A673 (cell line): ENCODE measurements around the gene ZNF33B.

Source experiments
- EZH2 ChIP-seq: fragments of 200-600 bp; sonication (generic); IDR thresholded peaks from 2 replicates; pipeline ENCODE4 v1.6.1; 2017; ENCODE audit warnings: borderline replicate concordance, low read depth, mild to moderate bottlenecking, mixed read lengths, antibody characterized with exemption, low read length; ENCODE audit not compliant: poor library complexity, severe bottlenecking
- TF ChIP-seq, protein P1 (sequence below): fragments of 300-800, 200-600 bp; sonication (generic); conservative IDR thresholded peaks from 2 replicates; pipeline ENCODE4 v1.5.1; 2017; ENCODE audit warnings: low read depth, mild to moderate bottlenecking, antibody characterized with exemption, low read length, moderate library complexity, mixed read lengths

DNA sequence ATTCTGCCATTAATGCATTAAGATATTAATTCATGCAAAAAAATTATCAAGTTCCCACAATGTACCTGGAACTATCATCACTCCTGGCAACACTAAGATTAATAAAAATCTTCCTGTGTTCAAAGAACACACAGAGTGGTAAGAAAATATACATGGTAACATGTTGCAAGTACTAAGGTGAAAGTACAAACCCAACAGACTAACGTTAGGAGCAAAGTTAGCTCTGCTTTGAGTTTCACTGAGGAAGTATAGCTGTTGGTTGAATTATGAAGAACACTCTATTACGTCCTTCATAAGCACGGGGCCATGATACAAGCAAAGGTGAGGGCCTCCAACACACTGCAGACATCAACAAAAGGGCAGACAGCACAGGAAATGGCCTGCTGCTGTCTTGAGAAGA lies 5.8 kb downstream of the ZNF33B start:
- TF ChIP-seq, protein P1, sequence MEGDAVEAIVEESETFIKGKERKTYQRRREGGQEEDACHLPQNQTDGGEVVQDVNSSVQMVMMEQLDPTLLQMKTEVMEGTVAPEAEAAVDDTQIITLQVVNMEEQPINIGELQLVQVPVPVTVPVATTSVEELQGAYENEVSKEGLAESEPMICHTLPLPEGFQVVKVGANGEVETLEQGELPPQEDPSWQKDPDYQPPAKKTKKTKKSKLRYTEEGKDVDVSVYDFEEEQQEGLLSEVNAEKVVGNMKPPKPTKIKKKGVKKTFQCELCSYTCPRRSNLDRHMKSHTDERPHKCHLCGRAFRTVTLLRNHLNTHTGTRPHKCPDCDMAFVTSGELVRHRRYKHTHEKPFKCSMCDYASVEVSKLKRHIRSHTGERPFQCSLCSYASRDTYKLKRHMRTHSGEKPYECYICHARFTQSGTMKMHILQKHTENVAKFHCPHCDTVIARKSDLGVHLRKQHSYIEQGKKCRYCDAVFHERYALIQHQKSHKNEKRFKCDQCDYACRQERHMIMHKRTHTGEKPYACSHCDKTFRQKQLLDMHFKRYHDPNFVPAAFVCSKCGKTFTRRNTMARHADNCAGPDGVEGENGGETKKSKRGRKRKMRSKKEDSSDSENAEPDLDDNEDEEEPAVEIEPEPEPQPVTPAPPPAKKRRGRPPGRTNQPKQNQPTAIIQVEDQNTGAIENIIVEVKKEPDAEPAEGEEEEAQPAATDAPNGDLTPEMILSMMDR, result no peak
- TF ChIP-seq EZH2, result no peak
